OCI-LY7 (cell line): ENCODE measurements around the gene BSCL2. TPM values are rescaled to one million over a fixed set of nuclear protein-coding genes. Genes with fewer than 3 reads are reported as not detected.

Experiments used
- BruUV-seq: library from RNA; stranded (reverse); fragments of 400-500 nt; replicated peaks from 2 replicates; lab custom pipeline; 2021; lab: Mats Ljungman, UMichigan
- CTCF ChIA-PET: fragments of 300-600 bp; sonication (Branson Sonifier 250); formaldehyde crosslinking; loops from one replicate; lab custom pipeline; 2022; ENCODE audit warnings: antibody characterized with exemption; ENCODE audit not compliant: unreplicated experiment; lab: Charles Lee
- POLR2A ChIA-PET: fragments of 300-600 bp; sonication (Branson Sonifier 250); formaldehyde crosslinking; loops from one replicate; lab custom pipeline; 2022; ENCODE audit warnings: antibody characterized with exemption; lab: Charles Lee
- DNase-seq: peaks from one replicate; pipeline ENCODE4 v3.0.0-alpha.2; 2015; ENCODE audit warnings: low spot score
- H2AFZ ChIP-seq: fragments of 200-600 bp; sonication (generic), shearing (Covaris generic); 2 replicates; pipeline ENCODE4 v1.6.1; 2014; ENCODE audit warnings: mild to moderate bottlenecking, antibody characterized with exemption, low read length, moderate library complexity
- H3K27ac ChIP-seq: fragments of 200-600 bp; sonication (generic); 2 replicates; pipeline ENCODE4 v1.5.1; 2014; ENCODE audit warnings: mixed run types, low read depth, mild to moderate bottlenecking, moderate library complexity, low read length, inconsistent platforms; ENCODE audit not compliant: poor library complexity, severe bottlenecking
- H3K36me3 ChIP-seq: fragments of 200-600 bp; sonication (generic); 2 replicates; pipeline ENCODE4 v1.6.1; 2014; ENCODE audit warnings: mild to moderate bottlenecking, antibody characterized with exemption, low read length, moderate library complexity, mixed read lengths; ENCODE audit not compliant: insufficient read depth
- H3K4me1 ChIP-seq: fragments of 200-600 bp; sonication (generic); 2 replicates; pipeline ENCODE4 v1.5.1; 2014; ENCODE audit warnings: mild to moderate bottlenecking, low read length; ENCODE audit not compliant: insufficient read depth, poor library complexity, severe bottlenecking
- H3K4me2 ChIP-seq: fragments of 200-600 bp; sonication (generic); 2 replicates; pipeline ENCODE4 v1.6.1; 2014; ENCODE audit warnings: mild to moderate bottlenecking, low read length
- H3K4me3 ChIP-seq: fragments of 200-600 bp; sonication (generic); 2 replicates; pipeline ENCODE4 v1.5.1; 2014; ENCODE audit warnings: mild to moderate bottlenecking, low read depth, low read length; ENCODE audit not compliant: poor library complexity, severe bottlenecking
- H3K79me2 ChIP-seq: fragments of 200-600 bp; sonication (generic); 2 replicates; pipeline ENCODE4 v1.6.1; 2016; ENCODE audit warnings: low read depth, mild to moderate bottlenecking, low read length, moderate library complexity, mixed read lengths; ENCODE audit not compliant: insufficient read depth
- H3K9me2 ChIP-seq: fragments of 200-600 bp; sonication (generic); 2 replicates; pipeline ENCODE4 v1.6.1; 2016; ENCODE audit warnings: mild to moderate bottlenecking, low read length, mixed read lengths; ENCODE audit not compliant: insufficient read depth
- H3K9me3 ChIP-seq: fragments of 200-600 bp; sonication (generic); 2 replicates; pipeline ENCODE4 v1.6.1; 2014; ENCODE audit warnings: mild to moderate bottlenecking, mixed run types, low read length, mixed read lengths
- H4K20me1 ChIP-seq: fragments of 200-600 bp; sonication (generic); 2 replicates; pipeline ENCODE4 v1.6.1; 2014; ENCODE audit warnings: mild to moderate bottlenecking, antibody characterized with exemption, low read length, moderate library complexity, mixed read lengths; ENCODE audit not compliant: insufficient read depth
- EZH2phosphoT487 ChIP-seq: fragments of 200-600 bp; sonication (generic); IDR thresholded peaks from 2 replicates; pipeline ENCODE4 v1.6.1; 2018; ENCODE audit warnings: low read depth, borderline replicate concordance, mild to moderate bottlenecking, mixed run types, antibody characterized with exemption, low read length, moderate library complexity, mixed read lengths
- intact Hi-C: fragments of 100-400 bp; cut with micrococcal nuclease; formaldehyde crosslinking; loops from one replicate; pipeline ENCODE4 v1.10.0; 2022; ENCODE audit not compliant: unreplicated experiment
- total RNA-seq, 2 experiments: library from RNA; depleted of rRNA in 1 of 2; stranded (reverse); fragments of >200 nt in 1 of 2; shearing (Covaris generic) in 1 of 2; gene quantifications; 2 replicates each; pipeline ENCODE4 v1.2.3, GENCODE V29; 2014 to 2022
- TF ChIP-seq, protein P1 (sequence below): fragments of 200-600 bp; sonication (generic); conservative IDR thresholded peaks from 2 replicates; pipeline ENCODE4 v1.5.1; 2014; ENCODE audit warnings: mild to moderate bottlenecking, antibody characterized with exemption, low read length, moderate library complexity, mixed read lengths

Gene BSCL2
- total RNA-seq, 2 experiments from 2014 or later, result 20.7 to 46.2 TPM

DNA sequence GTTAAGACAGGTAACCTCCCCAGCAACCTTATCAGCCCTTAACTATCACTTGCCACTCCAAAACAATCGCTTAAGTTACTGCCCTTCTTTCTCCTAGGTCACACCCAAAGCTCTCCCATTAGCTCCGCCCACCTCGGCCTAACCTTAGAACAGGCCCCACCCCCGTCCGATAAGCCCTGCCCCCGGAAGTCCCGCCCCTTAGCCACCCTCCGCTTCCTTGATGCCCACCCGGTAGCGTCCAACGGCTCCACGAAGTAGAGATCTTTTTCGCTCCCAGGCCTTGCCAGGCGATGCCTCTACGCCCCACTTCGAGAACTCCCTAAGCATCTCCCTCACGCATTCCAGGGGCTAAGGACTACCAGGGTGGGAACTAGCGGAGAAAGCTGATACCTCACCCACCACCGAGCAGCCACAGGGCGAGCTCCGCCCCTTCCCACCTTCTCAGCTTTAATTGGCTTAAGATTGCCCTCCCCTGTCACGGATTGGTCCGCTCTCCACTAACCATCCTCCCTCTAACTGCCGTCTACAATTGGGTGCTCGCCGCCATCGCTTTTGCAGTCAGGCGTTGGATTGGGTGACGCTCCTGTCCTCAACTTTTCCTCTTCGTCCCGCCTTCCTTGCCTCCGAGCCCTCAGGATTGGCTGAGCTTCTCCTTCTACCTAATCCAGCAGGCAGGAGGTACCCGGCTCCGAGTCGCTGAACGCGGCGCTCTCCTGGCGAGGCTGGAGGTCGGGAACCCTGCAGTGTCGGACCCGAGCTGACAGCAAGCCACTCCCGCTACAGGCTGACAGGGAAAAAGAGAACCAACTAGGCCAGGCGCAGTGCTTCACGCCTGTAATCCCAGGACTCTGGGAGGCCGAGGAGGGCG lies 46.7 kb upstream of the BSCL2 start, which contains the start of gene ZBTB3:
ZBTB3 (minus strand) TSS at position 425 of the 868 bp plus-strand sequence. CDS start 496 bp downstream, outside the sequence.
- CTCF ChIA-PET, result interaction anchor here (0.6 to 1.5 kb wide), 4 partner anchors 24 to 130 kb away, joined by 3 to 5 read pairs (median 4); no protein-coding TSS in a partner anchor
- Histone ChIP-seq H4K20me1 (no peaks in the 10 kb centered on the region), H3K9me3 (no peaks in the 10 kb centered on the region), H3K9me2 (no peaks in the 10 kb centered on the region), H3K4me3 (peak within 1 kb of the TSS; percentile 71), H3K4me1 (peaks cover 20% of the 10 kb centered on the region), H3K27ac (peak within 1 kb of the TSS; percentile 60), H3K36me3 (no peaks in the 10 kb centered on the region), H3K79me2 (no peaks in the 10 kb centered on the region), H3K4me2 (peak within 1 kb of the TSS; percentile 66), H2AFZ (peak within 1 kb of the TSS; percentile 37)
- intact Hi-C loops, result no loop called here
- DNase-seq, result peak; percentile 99
- no TSS peak for BruUV-seq
- no peak for TF ChIP-seq EZH2phosphoT487
- TF ChIP-seq, protein P1, sequence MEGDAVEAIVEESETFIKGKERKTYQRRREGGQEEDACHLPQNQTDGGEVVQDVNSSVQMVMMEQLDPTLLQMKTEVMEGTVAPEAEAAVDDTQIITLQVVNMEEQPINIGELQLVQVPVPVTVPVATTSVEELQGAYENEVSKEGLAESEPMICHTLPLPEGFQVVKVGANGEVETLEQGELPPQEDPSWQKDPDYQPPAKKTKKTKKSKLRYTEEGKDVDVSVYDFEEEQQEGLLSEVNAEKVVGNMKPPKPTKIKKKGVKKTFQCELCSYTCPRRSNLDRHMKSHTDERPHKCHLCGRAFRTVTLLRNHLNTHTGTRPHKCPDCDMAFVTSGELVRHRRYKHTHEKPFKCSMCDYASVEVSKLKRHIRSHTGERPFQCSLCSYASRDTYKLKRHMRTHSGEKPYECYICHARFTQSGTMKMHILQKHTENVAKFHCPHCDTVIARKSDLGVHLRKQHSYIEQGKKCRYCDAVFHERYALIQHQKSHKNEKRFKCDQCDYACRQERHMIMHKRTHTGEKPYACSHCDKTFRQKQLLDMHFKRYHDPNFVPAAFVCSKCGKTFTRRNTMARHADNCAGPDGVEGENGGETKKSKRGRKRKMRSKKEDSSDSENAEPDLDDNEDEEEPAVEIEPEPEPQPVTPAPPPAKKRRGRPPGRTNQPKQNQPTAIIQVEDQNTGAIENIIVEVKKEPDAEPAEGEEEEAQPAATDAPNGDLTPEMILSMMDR, result no peak
- POLR2A ChIA-PET, result interaction anchor here (0.6 to 2.0 kb wide), 37 partner anchors 9 to 856 kb away, joined by 3 to 16 read pairs (median 4); partner anchors contain the start of genes C11orf98, CSKMT, EEF1G and HNRNPUL2

DNA sequence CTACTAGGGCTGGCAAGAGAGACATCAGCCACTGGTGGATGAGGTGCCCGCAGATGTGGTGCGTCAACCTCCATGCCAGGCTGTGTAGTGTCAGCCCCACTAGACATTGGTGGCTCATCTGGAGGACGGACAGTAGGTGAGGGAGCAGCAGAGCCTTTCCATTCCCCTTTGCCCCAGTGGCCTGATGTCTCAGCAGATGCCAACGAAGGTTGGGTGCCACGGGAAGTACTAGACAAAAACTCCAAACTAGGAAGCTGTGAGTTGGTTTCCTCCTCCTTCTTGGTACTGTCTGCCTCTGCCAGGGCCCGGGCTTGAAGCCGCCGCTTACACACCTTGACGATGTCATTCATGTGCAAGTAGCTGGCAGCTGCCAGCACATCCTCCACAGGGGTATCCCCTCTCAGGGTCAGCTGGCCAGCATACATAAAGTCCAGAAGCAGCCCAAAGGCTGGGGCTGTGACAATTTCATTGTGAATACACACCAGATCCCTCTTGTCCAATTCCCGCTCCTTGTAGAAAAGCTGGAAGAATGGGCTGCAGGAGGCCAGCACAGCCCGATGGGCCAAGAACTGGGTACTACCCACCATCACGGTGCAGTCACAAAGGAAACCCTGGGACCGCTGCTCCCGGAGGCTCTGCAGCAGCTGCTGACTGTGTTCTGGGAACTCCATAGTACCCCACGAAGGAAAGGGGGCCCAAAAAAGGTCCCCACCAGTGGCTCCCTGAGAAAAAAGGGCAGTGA lies 45.9 kb upstream of the BSCL2 start:
- ChIA-PET POLR2A (interaction anchor here (0.6 to 2.0 kb wide), 32 partner anchors 9 to 162 kb away, joined by 3 to 16 read pairs (median 5); partner anchors contain the start of genes C11orf98, CSKMT, HNRNPUL2 and INTS5), CTCF (interaction anchor here (0.6 to 1.5 kb wide), 3 partner anchors 23 to 131 kb away, joined by 3 to 5 read pairs (median 3); no protein-coding TSS in a partner anchor)
- H3K79me2 ChIP-seq, result no peaks in the 10 kb centered on the region
- H3K4me3 ChIP-seq, result peak overlapping the region; percentile 71
- intact Hi-C loops, result no loop called here
- H3K9me2 ChIP-seq, result no peaks in the 10 kb centered on the region
- TF ChIP-seq, protein P1, result no peak
- TF ChIP-seq EZH2phosphoT487, result no peak
- no peak overlapping the region; the same call in 1 of the 2 replicates for H2AFZ ChIP-seq
- H3K4me2 ChIP-seq, result peak overlapping the region; percentile 66
- no peaks in the 10 kb centered on the region for H3K9me3 ChIP-seq
- no peak for DNase-seq
- no peak overlapping the region for H3K27ac ChIP-seq
- no peaks in the 10 kb centered on the region for H3K36me3 ChIP-seq
- H3K4me1 ChIP-seq, result peaks cover 23% of the 10 kb centered on the region
- no peaks in the 10 kb centered on the region for H4K20me1 ChIP-seq
- BruUV-seq, result TSS peak; percentile 85
